Activated CD4-positive, alpha-beta T cell treated with anti-CD3 and anti-CD28 coated beads for 36 hours (primary cell): Measurements from ENCODE around the gene FBXO8. TPM values are rescaled to one million over a fixed set of nuclear protein-coding genes. Genes with fewer than 3 reads are reported as not detected.

Source experiments
- ATAC-seq: fragments of 200-7000 bp; cut with Tn5 transposase; one replicate; pipeline ENCODE4 v1.10.0; 2021; ENCODE audit warnings: mild to moderate bottlenecking, moderate library complexity
- CTCF ChIA-PET: fragments of 350-600 bp; sonication (Branson Sonifier 250); formaldehyde crosslinking; loops from one replicate; lab custom pipeline; 2021; ENCODE audit warnings: antibody characterized with exemption; lab: Charles Lee
- POLR2A ChIA-PET: fragments of 350-600 bp; sonication (Branson Sonifier 250); formaldehyde crosslinking; loops from one replicate; lab custom pipeline; 2021; ENCODE audit warnings: antibody characterized with exemption, inconsistent platforms; lab: Charles Lee
- DNase-seq: peaks from one replicate; pipeline ENCODE4 v3.0.0-alpha.2; 2020
- H3K27ac Mint-ChIP-seq: one replicate; pipeline ENCODE4 v1.8.0; 2021; ENCODE audit warnings: mixed read lengths
- H3K27me3 Mint-ChIP-seq: one replicate; pipeline ENCODE4 v1.8.0; 2021; ENCODE audit warnings: mixed read lengths
- H3K36me3 Mint-ChIP-seq: one replicate; pipeline ENCODE4 v1.8.0; 2021; ENCODE audit warnings: low read depth, mixed read lengths
- H3K4me1 Mint-ChIP-seq: one replicate; pipeline ENCODE4 v1.8.0; 2021; ENCODE audit warnings: mixed read lengths
- H3K4me3 Mint-ChIP-seq: one replicate; pipeline ENCODE4 v1.8.0; 2021; ENCODE audit warnings: mild to moderate bottlenecking, moderate library complexity, mixed read lengths
- H3K9me3 Mint-ChIP-seq: one replicate; pipeline ENCODE4 v1.8.0; 2021; ENCODE audit warnings: low read depth, mixed read lengths
- intact Hi-C, 2 experiments: fragments of 100-400 bp; cut with DNase I in 1 of 2; cut with micrococcal nuclease in 1 of 2; formaldehyde crosslinking; loops; one replicate each; pipeline versions ENCODE4 v1.14.2 to v1.15.1; 2022 to 2024; cut with DNase I, micrococcal nuclease
- total RNA-seq, 2 experiments: library from RNA; stranded (reverse); gene quantifications; one replicate each; pipeline ENCODE4 v1.2.3, GENCODE V29; 2021

FBXO8 gene
- total RNA-seq, 2 experiments from 2014 or later: 17.7 to 18.9 TPM

- POLR2A ChIA-PET: no interaction called here
- DNase-seq (no peak), ATAC-seq (no peak)
- Mint-ChIP-seq H3K36me3 (no peaks in the 10 kb centered on the region), H3K9me3 (no peaks in the 10 kb centered on the region), H3K4me3 (no peak overlapping the region), H3K4me1 (peaks cover 11% of the 10 kb centered on the region), H3K27ac (no peak overlapping the region), H3K27me3 (peaks cover 46% of the 10 kb centered on the region)
- intact Hi-C loops: no loop called here
- CTCF ChIA-PET: no interaction called here
These were observed 76.1 kb downstream of the FBXO8 start for GRCh38 chr4:174207367-174207766.

GRCh38 chr4:174204164-174204831, 79.2 kb downstream of the FBXO8 start:
- DNase-seq (no peak), ATAC-seq (no peak)
- Mint-ChIP-seq H3K27me3 (peaks cover 25% of the 10 kb centered on the region), H3K4me3 (no peak overlapping the region), H3K4me1 (no peaks in the 10 kb centered on the region), H3K27ac (no peak overlapping the region), H3K36me3 (no peaks in the 10 kb centered on the region), H3K9me3 (no peaks in the 10 kb centered on the region)
- intact Hi-C loops: no loop called here
- CTCF ChIA-PET: interaction anchor here (1.2 kb wide), 1 partner anchor 8 kb away, joined by 3 read pairs; no protein-coding TSS in a partner anchor
- POLR2A ChIA-PET: no interaction called here

GRCh38 chr4:174201871-174202270, 81.6 kb downstream of the FBXO8 start:
- ChIA-PET CTCF (interaction anchor here (0.7 kb wide), 1 partner anchor 683 kb away, joined by 3 read pairs; no protein-coding TSS in a partner anchor), POLR2A (no interaction called here)
- Mint-ChIP-seq H3K9me3 (no peaks in the 10 kb centered on the region), H3K4me3 (no peak overlapping the region), H3K4me1 (no peaks in the 10 kb centered on the region), H3K27ac (no peak overlapping the region), H3K27me3 (peaks cover 19% of the 10 kb centered on the region), H3K36me3 (no peaks in the 10 kb centered on the region)
- ATAC-seq: no peak
- no peak for DNase-seq
- intact Hi-C loops: no loop called here

GRCh38 chr4:174199735-174200134, 83.7 kb downstream of the FBXO8 start:
- no peak overlapping the region for H3K27ac Mint-ChIP-seq
- no peaks in the 10 kb centered on the region for H3K36me3 Mint-ChIP-seq
- ChIA-PET CTCF (interaction anchor here (1.2 kb wide), 1 partner anchor 20 kb away, joined by 4 read pairs; no protein-coding TSS in a partner anchor), POLR2A (no interaction called here)
- DNase-seq: no peak
- H3K4me1 Mint-ChIP-seq: no peaks in the 10 kb centered on the region
- ATAC-seq: no peak
- H3K27me3 Mint-ChIP-seq: peaks cover 19% of the 10 kb centered on the region
- no peaks in the 10 kb centered on the region for H3K9me3 Mint-ChIP-seq
- H3K4me3 Mint-ChIP-seq: no peak overlapping the region
- intact Hi-C loops: no loop called here

- ChIA-PET POLR2A (no interaction called here), CTCF (no interaction called here)
- ATAC-seq: no peak
- DNase-seq: no peak
- Mint-ChIP-seq H3K4me1 (no peaks in the 10 kb centered on the region), H3K9me3 (no peaks in the 10 kb centered on the region), H3K27me3 (peaks cover 16% of the 10 kb centered on the region), H3K4me3 (no peak overlapping the region), H3K27ac (no peak overlapping the region), H3K36me3 (no peaks in the 10 kb centered on the region)
- intact Hi-C loops: no loop called here
These were observed 84.6 kb downstream of the FBXO8 start for GRCh38 chr4:174198828-174199227.

- H3K36me3 Mint-ChIP-seq: no peaks in the 10 kb centered on the region
- no peak for DNase-seq
- H3K4me3 Mint-ChIP-seq: no peak overlapping the region
- no peak for ATAC-seq
- no peak overlapping the region for H3K27ac Mint-ChIP-seq
- H3K4me1 Mint-ChIP-seq: no peaks in the 10 kb centered on the region
- intact Hi-C loops: no loop called here
- H3K9me3 Mint-ChIP-seq: no peaks in the 10 kb centered on the region
- POLR2A ChIA-PET: no interaction called here
- CTCF ChIA-PET: interaction anchor here (1.4 kb wide), 1 partner anchor 22 kb away, joined by 4 read pairs; no protein-coding TSS in a partner anchor
- H3K27me3 Mint-ChIP-seq: peaks cover 17% of the 10 kb centered on the region
These were observed 85.1 kb downstream of the FBXO8 start for GRCh38 chr4:174198396-174198795.

GRCh38 chr4:174193438-174194374, 89.8 kb downstream of the FBXO8 start:
- CTCF ChIA-PET: interaction anchor here (0.9 kb wide), 1 partner anchor 839 kb away, joined by 3 read pairs; no protein-coding TSS in a partner anchor
- H3K27me3 Mint-ChIP-seq: peaks cover 28% of the 10 kb centered on the region
- no peaks in the 10 kb centered on the region for H3K36me3 Mint-ChIP-seq
- no peak overlapping the region for H3K27ac Mint-ChIP-seq
- H3K4me3 Mint-ChIP-seq: no peak overlapping the region
- H3K9me3 Mint-ChIP-seq: no peaks in the 10 kb centered on the region
- H3K4me1 Mint-ChIP-seq: no peaks in the 10 kb centered on the region
- intact Hi-C loops: no loop called here
- POLR2A ChIA-PET: no interaction called here
- ATAC-seq (no peak), DNase-seq (no peak)

- Mint-ChIP-seq H3K27ac (no peak overlapping the region), H3K27me3 (peaks cover 28% of the 10 kb centered on the region), H3K4me1 (no peaks in the 10 kb centered on the region), H3K36me3 (no peaks in the 10 kb centered on the region), H3K9me3 (no peaks in the 10 kb centered on the region), H3K4me3 (no peak overlapping the region)
- intact Hi-C loops: no loop called here
- ATAC-seq (no peak), DNase-seq (no peak)
- ChIA-PET CTCF (interaction anchor here (0.7 kb wide), 1 partner anchor 27 kb away, joined by 4 read pairs; no protein-coding TSS in a partner anchor), POLR2A (no interaction called here)
These were observed 90.5 kb downstream of the FBXO8 start for GRCh38 chr4:174192943-174193342.

GRCh38 chr4:174190832-174191500, 92.5 kb downstream of the FBXO8 start:
- POLR2A ChIA-PET: no interaction called here
- ATAC-seq (no peak), DNase-seq (no peak)
- intact Hi-C loops: no loop called here
- no peaks in the 10 kb centered on the region for H3K9me3 Mint-ChIP-seq
- no peak overlapping the region for H3K4me3 Mint-ChIP-seq
- H3K27me3 Mint-ChIP-seq: peaks cover 31% of the 10 kb centered on the region
- CTCF ChIA-PET: interaction anchor here (0.6 kb wide), 1 partner anchor 64 kb away, joined by 3 read pairs; no protein-coding TSS in a partner anchor
- no peaks in the 10 kb centered on the region for H3K36me3 Mint-ChIP-seq
- no peak overlapping the region for H3K27ac Mint-ChIP-seq
- no peaks in the 10 kb centered on the region for H3K4me1 Mint-ChIP-seq

GRCh38 chr4:174189392-174190015, 94.0 kb downstream of the FBXO8 start:
- intact Hi-C loops: no loop called here
- H3K36me3 Mint-ChIP-seq: no peaks in the 10 kb centered on the region
- H3K4me1 Mint-ChIP-seq: no peaks in the 10 kb centered on the region
- DNase-seq (no peak), ATAC-seq (no peak)
- POLR2A ChIA-PET: no interaction called here
- H3K9me3 Mint-ChIP-seq: no peaks in the 10 kb centered on the region
- CTCF ChIA-PET: interaction anchor here (1.6 kb wide), 1 partner anchor 8 kb away, joined by 3 read pairs; no protein-coding TSS in a partner anchor
- no peak overlapping the region for H3K4me3 Mint-ChIP-seq
- H3K27ac Mint-ChIP-seq: no peak overlapping the region
- H3K27me3 Mint-ChIP-seq: peaks cover 32% of the 10 kb centered on the region
